Right lobe of liver (tissue), 6 donors: ENCODE results near the gene PRKCG. TPM values are rescaled to one million over a fixed set of nuclear protein-coding genes. Genes with fewer than 3 reads are reported as not detected.
A peak's percentile ranks its signal among the peaks of the same experiment; 100 is the strongest.
"Not testable (repeated sequence)": the region's sequence is repeated elsewhere in the genome, so short reads cannot be mapped to it uniquely, and the experiment has no call there.

Source experiments
- ATAC-seq, 4 donors: fragments of 200-7000 bp; cut with Tn5 transposase; one replicate each; pipeline ENCODE4 v1.9.1; 2020; ENCODE audit warnings: mild to moderate bottlenecking in 4 of 4, moderate library complexity in 4 of 4
- DNase-seq, 3 donors: peaks; one replicate each; pipeline ENCODE4 v3.0.0-alpha.2; 2020
- H3K27ac ChIP-seq, 3 donors: fragments of 200-600 bp; one replicate each; pipeline ENCODE4 v1.8.0; 2022
- H3K27me3 ChIP-seq, 2 donors: fragments of 200-600 bp; one replicate each; pipeline ENCODE4 v1.8.0; 2022
- H3K36me3 ChIP-seq, 4 donors: fragments of 200-600 bp; sonication (generic) in 1 of 4; one replicate each; pipeline versions ENCODE4 v1.5.1 to v1.8.0; 2017 to 2022; ENCODE audit warnings: control low read depth in 1 of 4
- H3K4me1 ChIP-seq, 4 donors: fragments of 200-600 bp; sonication (generic) in 1 of 4; one replicate each; pipeline versions ENCODE4 v1.5.1 to v1.8.0; 2017 to 2022; ENCODE audit warnings: control low read depth in 1 of 4
- H3K4me3 ChIP-seq, 3 donors: fragments of 200-600 bp; one replicate each; pipeline ENCODE4 v1.8.0; 2022
- H3K9me3 ChIP-seq, 4 donors: fragments of 200-600 bp; sonication (generic) in 1 of 4; one replicate each; pipeline versions ENCODE4 v1.5.1 to v1.8.0; 2017 to 2022; ENCODE audit warnings: control low read depth in 1 of 4
- POLR2A ChIP-seq: fragments of 450-650 bp; IDR thresholded peaks from one replicate; pipeline ENCODE4 v1.6.1; 2017; ENCODE audit warnings: antibody characterized with exemption, mild to moderate bottlenecking
- WGBS: methylation state at CpG from one replicate; pipeline ENCODE4 v1.1.6; 2018; ENCODE audit warnings: low coverage, low lambda C conversion rate; ENCODE audit not compliant: insufficient coverage; ENCODE audit errors: missing lambda C conversion rate; 5-methylcytosine and 5-hydroxymethylcytosine counted together
- intact Hi-C, 2 donors: fragments of 100-400 bp; cut with DNase I; formaldehyde crosslinking; loops; one replicate each; pipeline versions ENCODE4 v1.11.2 to v1.14.1; 2022
- total RNA-seq, 6 experiments: library from RNA; depleted of rRNA in 2 of 6; stranded (reverse); fragments of >200 nt in 2 of 6; fragmentation: NEBNext Ultra II Directional in 3 of 6; extraction: Animal tissue kit (Norgen Biotek cat#: 25700) in 3 of 6; gene quantifications; one replicate each; pipeline versions ENCODE4 v1.1.0 to v1.2.4, GENCODE V29; 2016 to 2023
- TF ChIP-seq, protein P1 (sequence below), 4 donors: fragments of 200-600 bp in 3 of 4; fragments of 450-650 bp in 1 of 4; IDR thresholded peaks; one replicate each; pipeline versions ENCODE4 v1.5.1 to v1.8.0; 2016 to 2022; ENCODE audit warnings: antibody characterized with exemption in 4 of 4, mild to moderate bottlenecking in 2 of 4
- donor health status: DM: no; HTN: yes; CAD: no.
- donor health status: DM: no; HTN: no; CAD: no.
- donor health status: DM: no; HTN: no; CAD: no.
- donor health status: DM: no; HTN: yes; CAD: no.
- donor health status: DM: no; HTN: yes; CAD: no.

Gene PRKCG
- total RNA-seq, 6 experiments from 2014 or later = not detected

DNA sequence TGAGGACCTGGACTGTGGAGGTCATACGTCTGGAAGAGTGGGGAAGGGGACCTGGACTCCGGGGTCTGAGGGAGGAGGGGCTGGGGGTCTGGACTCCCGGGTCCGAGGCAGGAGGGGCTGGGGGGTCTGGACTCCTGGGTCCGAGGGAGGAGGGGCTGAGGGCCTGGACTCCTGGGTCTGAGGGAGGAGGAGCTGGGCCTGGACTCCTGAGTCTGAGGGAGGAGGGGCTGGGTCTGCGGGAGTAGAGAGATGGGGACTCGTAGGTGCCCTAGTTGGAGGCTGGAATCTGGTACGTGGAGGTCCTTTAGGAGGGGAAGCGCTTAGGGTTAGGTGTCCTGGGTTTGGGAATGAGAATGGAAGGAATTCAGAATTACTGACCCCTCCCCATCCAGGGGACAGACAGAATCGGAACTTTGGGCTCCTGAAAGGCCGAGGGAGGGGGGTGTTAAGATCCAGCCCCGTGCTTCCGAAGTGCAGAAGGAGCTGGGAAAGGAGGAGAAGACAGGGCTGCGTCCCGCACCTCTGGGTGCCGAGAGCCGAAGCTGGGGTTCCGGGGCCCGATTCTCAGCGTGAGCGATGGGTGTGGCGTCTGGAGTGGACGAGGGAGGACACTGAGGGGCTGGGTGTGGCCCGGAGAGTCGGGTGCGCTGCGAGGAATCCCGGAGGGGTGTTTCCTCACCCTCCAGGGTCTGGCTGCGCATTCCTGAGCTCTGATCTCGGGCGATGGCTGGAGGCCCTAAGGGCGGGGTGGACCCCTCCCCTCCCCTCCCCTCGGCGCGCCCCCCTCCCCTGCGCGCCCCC, 13.7 kb upstream of the PRKCG start:
- Histone ChIP-seq H3K4me3 (peak overlapping the region; percentile 57 to 88 (median 68)), H3K27ac (peak overlapping the region; percentile 56 to 88 (median 71)), H3K27me3 (no peaks in the 10 kb centered on the region), H3K9me3 (no peaks in the 10 kb centered on the region), H3K4me1 (peaks cover 0 to 18% (median 4%) of the 10 kb centered on the region in 4 donors), H3K36me3 (no peaks in the 10 kb centered on the region)
- intact Hi-C loops = no loop called here
- peak in 2 of 4 donors; percentile 1 for ATAC-seq
- WGBS = 1% methylated on average over 8 of the region's 37 CpGs
- TF ChIP-seq POLR2A = peak; percentile 1
- TF ChIP-seq, protein P1, sequence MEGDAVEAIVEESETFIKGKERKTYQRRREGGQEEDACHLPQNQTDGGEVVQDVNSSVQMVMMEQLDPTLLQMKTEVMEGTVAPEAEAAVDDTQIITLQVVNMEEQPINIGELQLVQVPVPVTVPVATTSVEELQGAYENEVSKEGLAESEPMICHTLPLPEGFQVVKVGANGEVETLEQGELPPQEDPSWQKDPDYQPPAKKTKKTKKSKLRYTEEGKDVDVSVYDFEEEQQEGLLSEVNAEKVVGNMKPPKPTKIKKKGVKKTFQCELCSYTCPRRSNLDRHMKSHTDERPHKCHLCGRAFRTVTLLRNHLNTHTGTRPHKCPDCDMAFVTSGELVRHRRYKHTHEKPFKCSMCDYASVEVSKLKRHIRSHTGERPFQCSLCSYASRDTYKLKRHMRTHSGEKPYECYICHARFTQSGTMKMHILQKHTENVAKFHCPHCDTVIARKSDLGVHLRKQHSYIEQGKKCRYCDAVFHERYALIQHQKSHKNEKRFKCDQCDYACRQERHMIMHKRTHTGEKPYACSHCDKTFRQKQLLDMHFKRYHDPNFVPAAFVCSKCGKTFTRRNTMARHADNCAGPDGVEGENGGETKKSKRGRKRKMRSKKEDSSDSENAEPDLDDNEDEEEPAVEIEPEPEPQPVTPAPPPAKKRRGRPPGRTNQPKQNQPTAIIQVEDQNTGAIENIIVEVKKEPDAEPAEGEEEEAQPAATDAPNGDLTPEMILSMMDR (IDR thresholded peaks at IDR 0.05) = no peak
- peak; percentile 51 to 74 (median 60) for DNase-seq

- peaks cover 0 to 4% (median 0%) of the 10 kb centered on the region in 4 donors for H3K36me3 ChIP-seq
- H3K4me1 ChIP-seq = peaks cover 0 to 15% (median 4%) of the 10 kb centered on the region in 4 donors
- no CpG with 5 or more reads among the region's 75 CpGs for WGBS
- DNase-seq (peak; percentile 91 to 93 (median 92)), ATAC-seq (peak; percentile 75 to 83 (median 80))
- intact Hi-C loops = no loop called here
- TF ChIP-seq, protein P1 (IDR thresholded peaks at IDR 0.05) = peak in 3 of 4 donors; percentile 10 to 62 (median 22)
- TF ChIP-seq POLR2A = peak; percentile 74
- no peaks in the 10 kb centered on the region for H3K27me3 ChIP-seq
- H3K4me3 ChIP-seq = peak overlapping the region; percentile 57 to 88 (median 68)
- no peaks in the 10 kb centered on the region for H3K9me3 ChIP-seq
- peak overlapping the region; percentile 56 to 88 (median 71) for H3K27ac ChIP-seq
Observed at GRCh38 chr19:53868892-53869804, 12.8 kb upstream of the PRKCG start.

DNA sequence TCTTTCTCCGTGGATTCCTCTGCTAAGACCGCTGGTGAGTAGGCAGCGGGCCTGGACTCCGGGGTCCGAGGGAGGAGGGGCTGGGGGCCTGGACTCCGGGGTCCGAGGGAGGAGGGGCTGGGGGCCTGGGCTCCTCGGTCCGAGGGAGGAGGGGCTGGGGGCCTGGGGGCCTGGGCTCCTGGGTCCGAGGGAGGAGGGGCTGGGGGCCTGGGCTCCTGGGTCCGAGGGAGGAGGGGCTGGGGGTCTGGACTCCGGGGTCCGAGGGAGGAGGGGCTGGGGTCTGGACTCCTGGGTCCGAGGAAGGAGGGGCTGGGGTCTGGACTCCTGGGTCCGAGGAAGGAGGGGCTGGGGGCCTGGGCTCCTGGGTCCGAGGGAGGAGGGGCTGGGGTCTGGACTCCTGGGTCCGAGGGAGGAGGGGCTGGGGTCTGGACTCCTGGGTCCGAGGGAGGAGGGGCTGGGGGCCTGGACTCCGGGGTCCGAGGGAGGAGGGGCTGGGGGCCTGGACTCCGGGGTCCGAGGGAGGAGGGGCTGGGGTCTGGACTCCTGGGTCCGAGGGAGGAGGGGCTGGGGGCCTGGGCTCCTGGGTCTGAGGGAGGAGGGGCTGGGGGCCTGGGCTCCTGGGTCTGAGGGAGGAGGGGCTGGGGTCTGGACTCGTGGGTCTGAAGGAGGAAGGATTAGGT, 12.1 kb upstream of the PRKCG start:
- peak in 1 of 3 donors; percentile 62 for DNase-seq
- H3K9me3 ChIP-seq, H3K4me1 ChIP-seq, H3K36me3 ChIP-seq, H3K27me3 ChIP-seq, ATAC-seq, intact Hi-C loops: not testable (repeated sequence)
- peak overlapping the region; percentile 57 to 88 (median 68) for H3K4me3 ChIP-seq
- H3K27ac ChIP-seq = peak overlapping the region; percentile 56 to 88 (median 71)
- 3% methylated on average over 12 of the region's 24 CpGs for WGBS

- intact Hi-C loops = no loop called here
- ATAC-seq = peak in 1 of 4 donors; percentile 4
- Histone ChIP-seq H3K4me3 (no peak overlapping the region), H3K4me1 (peaks cover 0 to 9% (median 0%) of the 10 kb centered on the region in 4 donors), H3K27ac (peak overlapping the region in 2 of 3 donors; percentile 36 to 55), H3K36me3 (peaks cover 0 to 7% (median 0%) of the 10 kb centered on the region in 4 donors), H3K27me3 (no peaks in the 10 kb centered on the region), H3K9me3 (no peaks in the 10 kb centered on the region)
- DNase-seq = peak; percentile 48 to 64 (median 54)
- WGBS = 17% methylated on average over 4 of the region's 5 CpGs
- TF ChIP-seq, protein P1 (IDR thresholded peaks at IDR 0.05) = no peak
- TF ChIP-seq POLR2A = no peak
Observed at GRCh38 chr19:53870485-53870844, 11.5 kb upstream of the PRKCG start.
